Hepatocyte (in vitro differentiated cells): Measurements from ENCODE around the gene DCAF7. TPM values are rescaled to one million over a fixed set of nuclear protein-coding genes. Genes with fewer than 3 reads are reported as not detected.

Experiments
- DNase-seq: peaks from one replicate; pipeline ENCODE4 v3.0.0-alpha.2; 2016; ENCODE audit warnings: low spot score
- H2AFZ ChIP-seq: fragments of 200-600 bp; sonication (generic); 2 replicates; pipeline ENCODE4 v1.6.0; 2016; ENCODE audit warnings: antibody characterized with exemption, mild to moderate bottlenecking
- H3K27ac ChIP-seq: fragments of 200-600 bp; sonication (generic); 2 replicates; pipeline ENCODE4 v1.5.1; 2016; ENCODE audit warnings: mild to moderate bottlenecking
- H3K27me3 ChIP-seq: fragments of 200-600 bp; sonication (generic); 2 replicates; pipeline ENCODE4 v1.6.1; 2016
- H3K36me3 ChIP-seq: fragments of 200-600 bp; sonication (generic); replicated peaks from 2 replicates; pipeline ENCODE4 v1.5.1; 2016; ENCODE audit warnings: low read depth; ENCODE audit not compliant: insufficient read depth
- H3K4me1 ChIP-seq: fragments of 200-600 bp; sonication (generic); 2 replicates; pipeline ENCODE4 v1.5.1; 2016; ENCODE audit warnings: mild to moderate bottlenecking, moderate library complexity; ENCODE audit not compliant: insufficient read depth
- H3K4me2 ChIP-seq: fragments of 200-600 bp; sonication (generic); 2 replicates; pipeline ENCODE4 v1.6.0; 2016
- H3K4me3 ChIP-seq: fragments of 200-600 bp; sonication (generic); 2 replicates; pipeline ENCODE4 v1.5.1; 2016; ENCODE audit warnings: mild to moderate bottlenecking
- H3K79me2 ChIP-seq: fragments of 200-600 bp; sonication (generic); 2 replicates; pipeline ENCODE4 v1.6.0; 2017; ENCODE audit warnings: mild to moderate bottlenecking
- H3K9me2 ChIP-seq: fragments of 200-600 bp; sonication (generic); replicated peaks from 2 replicates; pipeline ENCODE4 v1.6.0; 2017; ENCODE audit warnings: mild to moderate bottlenecking; ENCODE audit not compliant: insufficient read depth
- H3K9me3 ChIP-seq: fragments of 200-600 bp; sonication (generic); 2 replicates; pipeline ENCODE4 v1.5.1; 2016; ENCODE audit warnings: low read depth, mild to moderate bottlenecking
- H4K20me1 ChIP-seq: fragments of 200-600 bp; sonication (generic); 2 replicates; pipeline ENCODE4 v1.6.0; 2016; ENCODE audit warnings: mild to moderate bottlenecking; ENCODE audit not compliant: insufficient read depth, poor library complexity, severe bottlenecking
- EZH2 ChIP-seq: fragments of 200-600 bp; sonication (generic); IDR thresholded peaks from 2 replicates; pipeline ENCODE4 v1.6.1; 2016; ENCODE audit warnings: antibody characterized with exemption, mild to moderate bottlenecking, borderline replicate concordance
- EZH2phosphoT487 ChIP-seq: fragments of 200-600 bp; sonication (generic); IDR thresholded peaks from one replicate; pipeline ENCODE4 v1.6.1; 2018; ENCODE audit warnings: antibody characterized with exemption, mild to moderate bottlenecking, low read depth, moderate library complexity; ENCODE audit not compliant: unreplicated experiment, severe bottlenecking
- WGBS: methylation state at CpG from one replicate; pipeline ENCODE4 v1.1.6; 2016; ENCODE audit warnings: low lambda C conversion rate; ENCODE audit errors: missing lambda C conversion rate; 5-methylcytosine and 5-hydroxymethylcytosine counted together
- polyA plus RNA-seq: library from polyadenylated mRNA; unstranded; fragments of >200 nt; fragmentation: Nextera tagmentation; extraction: Ambion mirVana; gene quantifications from 2 replicates; pipeline ENCODE4 v1.2.1, GENCODE V29; 2016
- total RNA-seq: library from RNA; depleted of rRNA; stranded (reverse); fragments of >200 nt; gene quantifications from 2 replicates; pipeline ENCODE4 v1.2.3, GENCODE V29; 2014
- TF ChIP-seq, protein P1 (sequence below): fragments of 200-600 bp; sonication (generic); IDR thresholded peaks from 2 replicates; pipeline ENCODE4 v1.5.1; 2016; ENCODE audit warnings: antibody characterized with exemption, mild to moderate bottlenecking; ENCODE audit not compliant: poor library complexity

Gene DCAF7
- total and polyA plus RNA-seq, 2 experiments from 2014 or later, result 53.0 to 56.5 TPM

DNA sequence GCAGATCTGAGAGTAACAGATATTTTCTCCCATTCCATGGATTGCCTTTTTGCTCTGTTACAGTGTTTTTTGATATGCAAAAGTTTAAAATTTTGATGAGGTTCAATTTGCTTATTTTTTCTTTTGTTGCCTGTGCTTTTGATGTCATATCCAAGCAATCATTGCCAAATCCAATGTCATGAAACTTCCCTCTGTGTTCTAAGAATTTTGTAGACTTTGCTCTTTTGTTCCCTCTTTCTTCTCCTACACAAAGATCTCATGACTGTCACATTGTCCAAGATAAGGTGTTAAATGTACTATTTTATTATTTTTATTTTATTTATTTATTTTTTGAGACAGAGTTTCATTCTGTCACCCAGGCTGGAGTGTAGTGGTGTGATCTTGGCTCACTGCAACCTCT is 46.0 kb upstream of the DCAF7 start:
- no peak overlapping the region for H2AFZ ChIP-seq
- no peaks in the 10 kb centered on the region for H3K27me3 ChIP-seq
- no peaks in the 10 kb centered on the region for H3K79me2 ChIP-seq
- H3K9me3 ChIP-seq, result no peaks in the 10 kb centered on the region
- H4K20me1 ChIP-seq, result no peaks in the 10 kb centered on the region
- no peaks in the 10 kb centered on the region for H3K36me3 ChIP-seq
- H3K4me1 ChIP-seq, result no peaks in the 10 kb centered on the region
- no peak overlapping the region for H3K27ac ChIP-seq
- TF ChIP-seq EZH2, result no peak
- no peak for TF ChIP-seq EZH2phosphoT487
- TF ChIP-seq, protein P1, sequence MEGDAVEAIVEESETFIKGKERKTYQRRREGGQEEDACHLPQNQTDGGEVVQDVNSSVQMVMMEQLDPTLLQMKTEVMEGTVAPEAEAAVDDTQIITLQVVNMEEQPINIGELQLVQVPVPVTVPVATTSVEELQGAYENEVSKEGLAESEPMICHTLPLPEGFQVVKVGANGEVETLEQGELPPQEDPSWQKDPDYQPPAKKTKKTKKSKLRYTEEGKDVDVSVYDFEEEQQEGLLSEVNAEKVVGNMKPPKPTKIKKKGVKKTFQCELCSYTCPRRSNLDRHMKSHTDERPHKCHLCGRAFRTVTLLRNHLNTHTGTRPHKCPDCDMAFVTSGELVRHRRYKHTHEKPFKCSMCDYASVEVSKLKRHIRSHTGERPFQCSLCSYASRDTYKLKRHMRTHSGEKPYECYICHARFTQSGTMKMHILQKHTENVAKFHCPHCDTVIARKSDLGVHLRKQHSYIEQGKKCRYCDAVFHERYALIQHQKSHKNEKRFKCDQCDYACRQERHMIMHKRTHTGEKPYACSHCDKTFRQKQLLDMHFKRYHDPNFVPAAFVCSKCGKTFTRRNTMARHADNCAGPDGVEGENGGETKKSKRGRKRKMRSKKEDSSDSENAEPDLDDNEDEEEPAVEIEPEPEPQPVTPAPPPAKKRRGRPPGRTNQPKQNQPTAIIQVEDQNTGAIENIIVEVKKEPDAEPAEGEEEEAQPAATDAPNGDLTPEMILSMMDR, result no peak
- no peaks in the 10 kb centered on the region for H3K9me2 ChIP-seq
- no peak overlapping the region for H3K4me3 ChIP-seq
- no peak overlapping the region for H3K4me2 ChIP-seq
- DNase-seq, result no peak

DNA sequence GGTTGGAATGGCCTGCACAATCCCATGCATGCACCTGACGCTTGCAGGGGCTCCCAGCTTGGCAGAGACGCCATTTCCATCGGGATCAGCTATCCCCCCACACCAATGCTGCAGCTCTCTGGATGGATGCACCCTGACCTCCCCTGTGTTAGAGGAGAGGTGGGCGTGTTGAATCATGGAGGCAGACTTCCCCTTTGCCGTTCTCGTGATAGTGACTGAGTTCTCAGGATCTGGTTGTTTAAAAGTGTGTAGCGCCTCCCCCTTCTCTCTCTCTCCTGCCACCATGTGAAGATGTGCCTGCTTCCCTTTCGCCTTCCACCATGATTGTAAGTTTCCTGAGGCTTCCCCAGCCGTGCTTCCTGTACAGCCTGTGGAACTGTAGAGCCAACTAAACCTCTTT is 44.9 kb upstream of the DCAF7 start:
- H4K20me1 ChIP-seq, result no peaks in the 10 kb centered on the region
- H3K9me3 ChIP-seq, result no peaks in the 10 kb centered on the region
- no peak for DNase-seq
- H3K27me3 ChIP-seq, result no peaks in the 10 kb centered on the region
- no peaks in the 10 kb centered on the region for H3K9me2 ChIP-seq
- H3K4me2 ChIP-seq, result no peak overlapping the region
- no peaks in the 10 kb centered on the region for H3K4me1 ChIP-seq
- WGBS, result 89% methylated on average over 9 of the region's 9 CpGs
- TF ChIP-seq, protein P1, result no peak
- TF ChIP-seq EZH2, result no peak
- no peak for TF ChIP-seq EZH2phosphoT487
- no peak overlapping the region for H2AFZ ChIP-seq
- H3K36me3 ChIP-seq, result no peaks in the 10 kb centered on the region
- no peaks in the 10 kb centered on the region for H3K79me2 ChIP-seq
- H3K4me3 ChIP-seq, result no peak overlapping the region
- H3K27ac ChIP-seq, result no peak overlapping the region

DNA sequence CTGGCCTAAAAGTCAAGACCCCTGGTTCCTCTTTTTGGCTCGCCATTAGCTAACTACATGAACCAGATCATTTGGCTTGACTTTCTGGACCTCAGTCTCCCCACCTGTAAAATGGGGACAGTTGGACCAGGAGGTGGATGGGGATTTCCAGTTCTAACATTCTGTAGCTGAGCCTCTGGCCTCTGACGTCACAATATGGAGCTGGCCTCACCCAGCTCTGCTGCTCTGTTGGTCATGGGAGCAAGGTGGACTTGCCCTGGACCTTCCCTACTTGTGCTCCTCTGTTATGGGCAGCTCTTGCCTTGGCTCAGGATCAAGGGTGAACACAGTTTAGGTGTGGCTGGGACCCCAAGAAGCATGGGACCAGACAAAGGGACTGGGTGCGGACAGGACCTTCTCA is 43.6 kb upstream of the DCAF7 start:
- 87% methylated on average over 3 of the region's 3 CpGs for WGBS
- H4K20me1 ChIP-seq, result no peaks in the 10 kb centered on the region
- no peaks in the 10 kb centered on the region for H3K9me3 ChIP-seq
- H3K4me1 ChIP-seq, result no peaks in the 10 kb centered on the region
- TF ChIP-seq EZH2, result no peak
- TF ChIP-seq EZH2phosphoT487, result no peak
- TF ChIP-seq, protein P1, result no peak
- no peak overlapping the region for H3K27ac ChIP-seq
- DNase-seq, result no peak
- H3K9me2 ChIP-seq, result no peaks in the 10 kb centered on the region
- H3K36me3 ChIP-seq, result no peaks in the 10 kb centered on the region
- no peak overlapping the region for H3K4me3 ChIP-seq
- no peak overlapping the region for H2AFZ ChIP-seq
- no peaks in the 10 kb centered on the region for H3K27me3 ChIP-seq
- no peaks in the 10 kb centered on the region for H3K79me2 ChIP-seq
- H3K4me2 ChIP-seq, result no peak overlapping the region

DNA sequence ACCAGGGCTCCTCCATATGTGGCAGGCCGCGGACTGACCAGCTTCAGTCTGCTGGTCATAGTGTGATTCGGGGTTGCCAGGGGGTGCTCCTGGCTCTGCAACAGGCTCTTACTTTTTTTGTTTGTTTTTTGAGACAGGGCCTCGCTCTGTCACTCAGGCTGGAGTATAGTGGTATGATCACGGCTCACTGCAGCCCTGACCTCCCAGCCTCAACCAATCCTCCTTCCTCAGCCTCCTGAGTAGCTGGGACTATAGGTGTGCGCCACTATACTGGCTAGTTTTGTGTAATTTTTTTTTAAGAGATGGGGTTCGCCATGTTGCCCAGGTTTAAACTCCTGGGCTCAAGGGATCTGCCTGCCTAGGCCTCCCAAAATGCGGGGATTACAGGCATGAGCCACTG is 38.9 kb upstream of the DCAF7 start:
- H3K4me1 ChIP-seq, result no peaks in the 10 kb centered on the region
- TF ChIP-seq EZH2phosphoT487 (no peak), EZH2 (no peak)
- TF ChIP-seq, protein P1, result no peak
- H3K27ac ChIP-seq, result no peak overlapping the region
- no peaks in the 10 kb centered on the region for H3K36me3 ChIP-seq
- WGBS, result 91% methylated on average over 8 of the region's 8 CpGs
- no peak overlapping the region for H3K4me2 ChIP-seq
- no peaks in the 10 kb centered on the region for H3K9me2 ChIP-seq
- no peaks in the 10 kb centered on the region for H4K20me1 ChIP-seq
- no peak overlapping the region for H3K4me3 ChIP-seq
- DNase-seq, result no peak
- H3K9me3 ChIP-seq, result no peaks in the 10 kb centered on the region
- H3K79me2 ChIP-seq, result no peaks in the 10 kb centered on the region
- no peak overlapping the region for H2AFZ ChIP-seq
- H3K27me3 ChIP-seq, result peaks cover 5% of the 10 kb centered on the region
